ENCODE data around the gene C6orf89.
"Not testable (repeated sequence)": the region's sequence is repeated elsewhere in the genome, so short reads cannot be mapped to it uniquely, and the experiment has no call there.

Gene C6orf89

DNA sequence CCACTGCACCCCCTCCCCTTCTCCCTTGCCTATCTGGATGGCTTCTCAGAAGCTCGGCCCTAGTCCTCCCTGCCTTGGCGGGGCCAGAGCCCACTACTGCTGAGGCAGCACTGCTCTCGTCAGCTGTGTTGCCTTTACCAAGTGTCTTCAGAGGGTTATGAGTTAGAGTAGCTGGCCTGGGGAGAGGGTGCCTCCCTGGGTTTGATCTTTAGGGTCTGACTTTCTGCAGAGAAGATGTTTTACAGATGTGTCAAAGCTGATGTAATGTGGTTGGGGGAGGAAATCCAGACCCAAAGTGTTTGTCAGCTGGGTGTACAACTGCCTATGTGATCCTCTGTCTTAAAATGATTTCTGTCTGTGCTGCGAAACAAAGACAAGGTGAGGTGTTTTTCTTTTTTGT is 38.4 kb downstream of the C6orf89 start:
- DNase-seq (ENCODE audit: low read depth in 2 of 2) = no peak

DNA sequence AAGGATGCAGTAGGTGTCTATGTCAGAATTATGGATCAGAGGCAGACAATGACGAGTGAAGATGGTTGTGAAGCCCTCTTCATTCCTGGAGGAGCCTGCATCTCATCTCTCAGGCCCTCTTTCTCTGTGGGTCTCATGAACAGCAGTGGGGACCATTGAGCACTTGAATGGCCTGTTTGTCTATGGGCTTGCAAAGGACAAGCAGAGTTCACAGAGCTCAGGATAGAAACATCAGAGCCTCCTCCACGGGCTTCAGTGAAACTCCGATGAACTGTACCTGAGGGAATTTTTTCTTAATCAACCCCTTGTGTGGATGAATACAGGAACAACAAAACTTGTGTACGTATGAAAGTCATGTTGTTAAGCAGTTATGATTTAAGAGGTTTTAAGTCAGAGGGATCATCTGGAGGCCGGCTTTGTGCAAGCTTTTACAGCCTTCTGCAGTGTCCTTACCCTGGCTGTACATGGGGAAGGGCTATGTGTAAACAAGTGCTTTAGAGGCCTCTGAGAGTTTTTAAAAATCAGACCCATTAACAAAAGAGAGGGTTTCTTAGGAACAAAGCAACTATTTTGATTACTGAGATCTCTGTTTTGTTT is 39.1 kb downstream of the C6orf89 start:
- DNase-seq (ENCODE audit: low read depth in 2 of 2) = no peak

DNA sequence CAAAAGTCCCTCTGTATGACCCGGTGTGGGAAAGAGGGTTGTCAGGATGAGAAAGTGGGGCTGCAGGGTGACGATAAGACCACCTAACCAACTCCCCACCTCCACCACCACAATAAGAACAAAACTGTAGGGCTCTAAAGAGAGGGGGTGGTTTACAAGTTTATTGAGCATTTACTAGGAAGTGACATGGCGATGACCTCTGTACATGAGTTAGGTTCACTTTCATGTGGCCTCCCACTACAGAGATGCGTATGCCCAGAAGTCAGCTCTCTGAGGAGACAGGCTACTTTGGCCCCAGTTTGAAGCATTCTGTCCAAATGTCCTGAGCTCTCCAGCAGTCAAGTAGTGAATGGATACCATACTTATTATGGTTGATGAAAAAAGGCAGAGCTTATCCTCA is 40.1 kb downstream of the C6orf89 start:
- no peak for DNase-seq (ENCODE audit: low read depth in 2 of 2)

DNA sequence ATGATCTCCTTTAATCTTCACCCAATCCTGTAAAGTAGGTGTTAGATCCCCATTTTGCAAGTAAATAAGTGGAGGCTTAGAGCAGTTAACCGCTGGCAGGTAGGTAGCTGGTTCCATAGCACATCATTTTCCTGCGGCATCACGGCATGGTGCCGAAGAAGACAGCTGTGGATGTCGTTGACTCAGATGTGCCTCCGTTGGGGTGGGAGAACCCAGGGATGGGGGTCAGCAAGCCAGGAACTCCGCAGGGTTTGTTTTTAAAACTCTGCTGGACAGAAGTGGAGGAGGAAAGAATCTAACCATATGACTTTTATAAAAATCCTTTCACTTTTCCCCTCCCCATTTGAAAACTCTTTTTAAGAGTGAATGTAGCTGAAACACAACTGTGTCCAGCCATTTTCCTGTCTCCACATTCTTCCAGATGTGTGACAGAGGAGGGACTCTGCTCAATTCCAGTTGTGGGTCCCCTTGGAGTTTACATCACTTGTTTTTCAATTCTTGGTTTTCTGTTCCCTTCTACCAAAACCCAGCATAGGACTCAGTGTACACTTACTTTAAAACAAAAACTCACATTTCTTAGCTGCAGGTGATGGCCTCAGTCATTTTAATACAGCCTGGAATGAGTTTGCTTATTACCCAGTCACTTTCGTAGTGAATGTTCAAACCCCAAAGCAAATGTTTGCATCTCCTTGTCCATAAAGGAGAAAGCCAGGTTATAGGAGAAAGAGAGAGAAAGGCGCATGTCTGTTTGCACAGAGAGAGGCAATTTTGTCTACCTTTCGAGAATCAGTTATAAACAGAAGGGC is 41.2 kb downstream of the C6orf89 start:
- no peak for DNase-seq (ENCODE audit: low read depth in 2 of 2)

DNA sequence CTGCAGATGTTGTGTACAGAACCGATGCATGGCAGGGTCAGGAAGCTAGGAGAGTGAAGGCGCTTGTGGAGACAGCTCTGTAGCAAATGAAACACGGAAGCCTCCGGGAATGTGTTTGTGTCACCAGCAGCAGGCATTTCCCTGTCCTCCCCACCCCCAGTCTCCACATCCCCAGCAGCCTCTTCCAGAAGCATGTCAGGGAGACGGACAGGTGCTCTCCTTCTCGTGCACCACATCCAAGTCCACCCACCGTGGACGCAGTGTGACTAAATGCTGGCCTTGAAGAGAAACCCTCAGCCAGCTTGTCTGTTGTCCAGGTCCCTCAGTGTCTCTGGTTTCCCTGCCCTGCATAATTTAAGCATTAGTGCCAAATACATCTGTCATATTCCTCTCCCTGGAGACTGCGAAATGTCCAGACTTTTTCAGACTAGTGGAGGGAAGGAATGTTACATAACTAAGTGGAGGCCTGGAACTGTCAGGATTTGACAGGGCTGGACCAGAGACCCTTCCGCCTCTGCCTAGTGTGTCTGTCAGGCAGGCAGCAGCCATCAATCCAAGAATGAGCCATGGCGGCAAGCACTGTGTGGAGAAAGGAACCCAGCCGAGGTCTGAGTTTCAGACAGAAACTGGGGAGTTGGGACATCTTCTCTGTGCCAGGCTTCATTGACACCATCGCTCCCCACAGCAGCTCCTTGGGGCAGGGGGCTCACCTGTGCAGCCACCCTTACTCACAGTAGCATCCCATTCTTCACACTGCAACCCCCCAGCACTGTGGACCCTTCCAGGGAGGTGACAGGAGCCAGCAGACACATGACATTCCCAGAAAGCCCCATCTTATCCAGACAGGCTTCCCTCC is 42.2 kb downstream of the C6orf89 start:
- no peak for DNase-seq (ENCODE audit: low read depth in 2 of 2)

DNA sequence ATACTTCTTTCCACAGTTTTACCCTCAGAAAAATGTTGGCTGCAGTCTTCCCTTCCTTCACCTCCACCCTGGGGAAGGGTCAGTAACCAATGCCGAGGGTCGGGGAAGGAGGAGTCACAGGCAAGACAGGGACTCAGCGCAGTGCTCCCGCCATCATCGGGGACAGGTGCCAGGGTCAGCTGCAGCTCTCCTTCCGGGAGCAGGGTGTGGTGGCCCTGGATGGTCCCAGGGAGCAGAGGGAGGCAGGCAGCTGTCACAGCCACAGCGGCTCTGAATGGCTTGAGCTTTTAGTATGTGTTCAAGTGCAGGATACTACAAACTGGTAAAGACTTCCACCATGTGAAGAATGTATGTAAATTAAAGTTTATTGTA is 42.8 kb downstream of the C6orf89 start:
- DNase-seq (ENCODE audit: low read depth in 2 of 2) = no peak

DNA sequence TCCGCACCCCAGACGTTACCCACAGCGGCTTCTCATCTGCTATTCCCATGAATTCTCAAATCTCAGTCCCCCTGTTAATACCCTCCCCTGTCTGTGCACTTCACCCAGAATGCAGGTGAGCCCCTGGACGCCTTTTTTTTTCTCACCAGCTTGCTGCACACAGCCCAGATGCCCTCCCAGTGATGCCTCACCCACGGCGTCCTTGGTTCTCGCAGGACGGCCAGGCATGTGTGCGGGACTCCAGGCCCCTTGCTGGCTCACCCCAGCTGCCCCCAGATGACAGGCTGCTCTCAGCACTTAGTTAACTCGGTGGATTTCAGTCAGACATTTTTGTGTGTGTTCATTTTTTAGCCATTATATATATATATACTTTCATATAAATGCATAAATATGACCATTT is 43.4 kb downstream of the C6orf89 start:
- no peak for DNase-seq (ENCODE audit: low read depth in 2 of 2)

DNA sequence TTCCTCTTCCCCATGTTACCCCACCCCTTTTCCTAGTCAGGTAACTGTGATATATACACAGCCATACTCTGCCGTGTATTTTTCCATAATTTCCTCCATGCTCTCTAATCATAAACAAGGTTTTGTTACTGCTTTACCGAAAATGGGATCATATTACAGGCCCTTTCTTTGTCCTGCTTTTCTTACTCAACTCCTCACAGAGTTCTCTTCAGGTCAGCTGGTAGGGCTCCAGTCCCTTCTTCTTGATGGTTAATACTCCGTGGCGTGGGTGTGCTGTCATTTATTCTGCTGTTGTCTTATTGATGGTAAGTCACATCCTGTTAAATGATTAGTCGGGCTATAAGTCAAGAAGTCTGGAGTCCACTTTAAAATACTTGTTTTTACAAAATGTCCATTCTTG is 43.9 kb downstream of the C6orf89 start:
- DNase-seq (ENCODE audit: low read depth in 2 of 2) = no peak

DNA sequence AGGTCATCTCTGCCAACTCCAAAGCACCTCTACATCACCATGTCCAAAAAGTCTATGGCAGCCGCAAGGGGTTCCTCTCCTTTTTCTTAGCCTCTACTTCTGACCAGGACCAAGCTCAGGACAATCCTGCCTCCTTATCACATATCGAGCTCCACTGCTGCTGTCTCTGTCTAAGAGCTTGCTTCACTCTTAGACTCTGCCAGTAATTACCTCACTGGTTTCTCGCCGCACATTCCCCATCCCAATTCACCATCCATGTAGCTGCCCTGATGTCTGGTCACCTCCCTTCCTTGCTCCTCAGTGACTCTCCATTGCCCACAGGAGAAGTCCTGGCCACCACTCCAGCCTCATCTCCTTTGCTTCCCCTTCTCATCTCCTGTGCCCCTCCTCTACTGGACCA is 44.7 kb downstream of the C6orf89 start:
- no peak for DNase-seq (ENCODE audit: low read depth in 2 of 2)

DNA sequence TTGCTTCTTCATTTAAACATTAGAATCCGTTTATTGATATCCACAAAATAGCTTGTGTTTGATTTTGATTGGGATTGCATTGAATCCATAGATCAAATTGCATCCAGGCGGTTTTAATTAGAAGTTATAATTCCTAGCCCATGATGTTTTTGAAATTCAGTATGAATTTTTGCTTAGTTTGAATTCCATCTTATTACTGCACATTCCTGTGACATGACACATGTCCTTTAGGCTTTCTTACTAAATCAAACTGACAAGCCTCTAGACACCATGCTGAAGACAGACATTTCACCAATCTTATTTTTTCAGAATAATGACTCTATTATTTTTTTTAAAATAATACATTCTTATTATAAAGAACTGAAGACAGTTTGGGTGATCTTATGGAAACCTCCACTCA is 47.4 kb downstream of the C6orf89 start:
- no peak for DNase-seq (ENCODE audit: low read depth in 2 of 2)

DNA sequence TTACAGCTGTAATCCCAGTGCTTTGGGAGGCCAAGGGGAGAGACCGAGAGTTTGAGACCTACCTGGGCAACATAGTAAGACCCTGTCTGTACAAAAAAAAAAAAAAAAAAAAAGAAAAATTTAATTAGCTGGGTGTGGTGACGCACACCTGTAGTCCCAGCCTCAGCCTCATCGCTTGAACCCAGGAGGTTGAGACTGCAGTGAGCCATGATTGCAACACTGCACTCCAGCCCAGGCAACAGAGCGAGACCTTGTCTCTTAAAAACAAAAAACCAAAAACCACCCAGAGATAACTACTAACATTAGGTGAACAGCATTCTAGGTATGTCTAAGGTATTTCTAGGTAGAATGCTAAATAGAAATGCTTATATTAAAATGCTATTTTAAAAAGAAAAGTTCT is 47.8 kb downstream of the C6orf89 start:
- DNase-seq (ENCODE audit: low read depth in 2 of 2) = no peak

DNA sequence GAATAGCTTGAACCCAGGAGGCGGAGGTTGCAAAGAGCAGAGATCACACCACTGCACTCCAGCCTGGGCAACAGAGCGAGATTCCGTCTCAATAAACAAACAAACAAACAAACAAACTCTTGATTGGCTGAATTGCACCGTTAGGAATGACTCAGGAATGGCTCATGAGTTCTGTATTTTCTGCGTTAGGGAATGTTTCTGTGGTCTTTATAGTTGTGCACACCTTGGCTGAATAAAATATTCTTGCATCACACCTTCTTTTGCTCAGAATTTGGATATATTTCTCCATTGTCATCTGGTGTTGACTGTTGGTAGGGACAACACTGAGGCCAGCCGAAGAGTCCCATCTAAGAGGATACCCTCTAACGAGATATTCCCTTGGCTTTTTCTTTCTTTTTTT is 49.1 kb downstream of the C6orf89 start:
- no peak for DNase-seq (ENCODE audit: low read depth in 2 of 2)

DNA sequence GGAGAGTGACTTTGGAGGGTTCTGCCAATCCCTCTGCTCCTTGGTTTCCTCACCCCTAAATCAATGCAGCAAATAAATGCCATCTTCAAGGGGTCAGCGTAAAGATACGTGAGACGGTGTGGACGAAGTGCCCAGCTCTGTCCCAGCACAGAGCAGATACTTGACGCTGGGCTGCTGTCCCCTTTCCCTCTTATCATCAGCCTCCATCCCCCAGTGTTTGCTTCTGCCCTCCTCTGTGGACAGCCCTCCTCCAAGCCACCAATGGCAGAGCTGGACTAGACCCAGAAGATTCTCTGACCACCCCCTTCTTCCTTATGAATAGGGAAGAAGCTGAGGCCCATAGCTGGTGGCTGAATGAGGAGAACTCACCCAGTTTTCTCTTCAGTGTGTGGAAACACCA is 51.1 kb downstream of the C6orf89 start:
- no peak for DNase-seq (ENCODE audit: low read depth in 2 of 2)

DNA sequence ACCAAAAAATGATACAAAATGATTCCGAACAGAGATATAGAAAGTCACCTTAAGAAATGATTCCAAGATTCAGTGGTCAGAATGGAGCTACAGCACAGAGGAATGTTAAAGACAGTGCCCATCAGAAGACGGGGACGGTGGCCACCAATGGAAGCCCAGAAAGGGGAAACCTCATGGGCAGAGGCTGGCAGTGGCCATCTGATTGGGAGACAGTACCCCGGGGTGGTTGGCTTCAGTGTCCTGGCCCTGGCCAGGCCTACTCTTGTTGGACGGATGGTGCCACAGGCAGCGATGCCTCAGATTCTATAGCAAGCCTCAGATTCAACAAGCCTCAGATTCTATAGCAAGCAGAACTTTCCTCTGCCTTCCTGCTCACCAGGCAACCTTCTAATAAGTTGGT is 52.1 kb downstream of the C6orf89 start:
- DNase-seq (ENCODE audit: low read depth in 2 of 2) = no peak

DNA sequence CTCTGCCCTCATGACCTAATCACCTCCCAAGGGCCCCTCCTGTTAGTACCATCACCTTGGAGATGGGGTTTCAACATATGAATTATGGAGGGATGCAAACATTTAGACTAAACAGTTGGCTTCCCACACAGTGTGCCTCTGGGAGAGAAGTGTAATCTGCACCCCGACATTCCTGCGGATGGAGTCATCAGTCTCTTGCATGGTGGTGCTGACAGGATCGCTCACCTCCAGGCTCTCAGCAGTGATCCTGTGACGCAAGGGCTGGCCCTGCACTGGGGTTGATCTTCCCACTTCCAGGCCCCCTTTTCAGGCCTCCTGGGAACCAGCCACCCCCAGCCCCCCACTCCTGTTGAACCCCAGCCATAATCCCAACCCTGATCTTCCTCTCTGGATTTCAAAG is 52.8 kb downstream of the C6orf89 start:
- no peak for DNase-seq (ENCODE audit: low read depth in 2 of 2)

DNA sequence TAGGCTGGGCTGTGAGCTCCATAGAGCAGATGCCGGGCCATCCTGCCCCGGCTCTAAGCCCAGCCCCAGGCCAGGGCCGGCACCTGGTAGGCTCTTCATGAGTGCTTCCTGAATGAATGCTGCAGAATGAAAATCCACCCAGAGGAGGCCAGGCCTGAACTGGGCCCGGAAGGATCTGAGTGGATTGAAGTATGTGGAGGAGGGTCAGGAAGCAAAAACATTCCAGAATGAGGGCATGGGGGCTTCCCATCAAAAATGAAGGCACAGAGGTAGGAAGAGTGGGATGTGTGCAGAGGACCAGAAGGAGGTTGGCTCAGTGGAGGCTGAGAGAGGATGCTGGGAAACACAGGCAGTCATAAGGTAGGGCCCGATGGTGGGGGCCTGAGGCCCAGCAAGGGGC is 53.3 kb downstream of the C6orf89 start:
- not testable (repeated sequence) for DNase-seq (ENCODE audit: low read depth in 2 of 2)

DNA sequence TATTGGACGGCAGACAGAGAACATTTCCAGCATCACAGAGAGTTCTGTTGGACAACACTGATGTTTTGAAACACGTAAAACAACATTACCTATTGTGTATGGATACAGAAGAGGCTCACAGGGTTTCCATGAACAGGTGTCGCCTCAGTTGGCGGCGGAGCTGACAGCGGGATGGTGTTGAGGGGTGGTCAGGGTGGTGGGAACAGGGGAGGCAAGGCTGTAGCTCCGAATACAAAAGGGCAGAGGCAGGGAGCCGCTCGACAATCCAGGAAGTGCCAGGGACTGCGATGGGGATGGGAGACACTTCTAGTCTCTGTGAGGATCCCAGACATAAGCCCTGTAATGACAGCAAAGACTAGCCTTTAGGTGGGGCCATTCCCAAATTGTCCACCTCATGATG is 54.3 kb downstream of the C6orf89 start:
- no peak for DNase-seq (ENCODE audit: low read depth in 2 of 2)

DNA sequence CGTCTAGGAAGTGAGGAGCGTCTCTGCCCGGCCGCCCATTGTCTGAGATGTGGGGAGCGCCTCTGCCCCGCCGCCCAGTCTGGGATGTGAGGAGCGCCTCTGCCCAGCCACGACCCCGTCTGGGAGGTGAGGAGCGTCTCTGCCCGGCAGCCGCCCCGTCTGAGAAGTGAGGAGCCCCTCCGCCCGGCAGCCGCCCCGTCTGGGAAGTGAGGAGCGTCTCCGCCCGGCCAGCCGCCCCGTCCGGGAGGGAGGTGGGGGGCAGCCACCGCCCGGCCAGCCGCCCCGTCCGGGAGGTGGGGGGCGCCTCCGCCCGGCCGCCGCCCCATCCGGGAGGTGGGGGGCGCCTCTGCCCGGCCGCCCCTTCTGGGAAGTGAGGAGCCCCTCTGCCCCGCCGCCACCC is 55.8 kb downstream of the C6orf89 start:
- DNase-seq (ENCODE audit: low read depth in 2 of 2) = not testable (repeated sequence)

DNA sequence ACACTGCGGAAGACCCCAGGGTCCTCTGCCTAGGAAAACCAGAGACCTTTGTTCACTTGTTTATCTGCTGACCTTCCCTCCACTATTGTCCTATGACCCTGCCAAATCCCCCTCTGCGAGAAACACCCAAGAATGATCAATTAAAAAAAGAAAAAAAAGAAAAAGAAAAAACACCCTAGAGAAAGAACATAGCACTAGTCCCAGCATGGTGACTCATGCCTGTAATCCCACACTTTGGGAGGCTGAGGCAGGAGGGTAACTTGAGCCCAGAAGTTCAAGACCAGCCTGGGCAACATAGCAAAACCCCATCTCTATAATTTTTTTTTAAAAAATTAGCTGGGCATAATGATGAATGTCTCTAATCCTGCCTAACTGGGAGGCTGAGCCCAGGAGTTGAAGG is 56.6 kb downstream of the C6orf89 start:
- not testable (repeated sequence) for DNase-seq (ENCODE audit: low read depth in 2 of 2)

DNA sequence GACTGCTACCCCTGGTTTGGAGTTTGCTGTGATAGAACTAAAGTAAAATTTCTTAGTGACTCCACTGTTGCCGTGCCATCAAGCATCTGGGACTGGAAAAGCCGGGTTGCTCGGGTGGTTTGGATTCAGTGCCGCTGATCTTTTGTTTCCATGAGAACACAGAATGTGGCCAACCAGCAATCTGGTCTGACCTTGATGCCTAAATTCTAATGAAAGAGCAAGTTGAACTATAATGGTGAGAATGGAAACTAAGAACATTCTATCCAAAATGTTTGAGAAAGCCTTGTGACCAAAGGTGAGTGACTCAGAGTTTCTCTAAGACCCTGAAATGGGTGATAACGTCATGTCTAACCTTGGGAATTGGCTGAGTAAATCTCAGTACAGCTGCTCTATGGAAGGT is 58.9 kb downstream of the C6orf89 start:
- DNase-seq (ENCODE audit: low read depth in 2 of 2) = no peak

DNA sequence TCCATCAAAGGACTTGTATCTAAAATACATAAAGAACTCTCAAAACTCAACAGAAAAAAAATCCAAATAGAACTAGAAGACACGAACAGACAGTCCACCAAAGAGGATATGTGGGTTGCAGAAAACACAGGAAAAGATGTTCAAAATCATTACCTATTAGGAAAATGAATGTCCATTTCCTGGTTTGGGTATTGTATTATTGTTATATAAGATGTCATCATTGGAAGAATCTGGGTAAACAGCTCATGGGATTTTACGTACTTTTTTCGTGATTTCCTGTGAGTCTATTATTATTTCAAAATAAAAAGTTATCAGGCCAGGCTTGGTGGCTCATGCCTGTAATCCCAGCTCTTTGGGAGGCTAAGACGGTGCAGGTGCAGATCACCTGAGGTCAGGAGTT is 59.5 kb downstream of the C6orf89 start:
- DNase-seq (ENCODE audit: low read depth in 2 of 2) = no peak

DNA sequence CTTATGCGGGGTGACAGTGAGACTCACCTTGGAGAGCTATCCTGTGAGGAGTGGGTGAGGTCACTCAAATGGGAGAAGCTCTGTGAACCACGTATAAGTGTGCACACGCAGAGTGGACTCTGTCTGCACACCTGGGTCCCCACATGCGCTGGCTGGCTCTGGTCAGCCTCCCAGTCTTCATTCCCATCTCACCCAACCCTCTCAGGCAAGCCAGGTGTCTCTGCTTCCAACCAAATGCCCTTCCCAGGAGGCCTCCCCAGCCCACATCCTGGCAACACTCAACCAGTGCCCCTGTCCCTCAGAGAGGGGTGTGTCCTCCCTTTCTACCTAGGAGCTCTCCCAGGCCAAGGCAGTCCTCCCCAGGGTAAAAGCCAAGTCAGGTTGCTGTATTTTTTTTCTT is 60.8 kb downstream of the C6orf89 start:
- no peak for DNase-seq (ENCODE audit: low read depth in 2 of 2)
